ENCODE results near the gene DHX30. TPM values are rescaled to one million over a fixed set of nuclear protein-coding genes. Genes with fewer than 3 reads are reported as not detected.

Gene DHX30
- total and polyA plus RNA-seq, 2 of the 8 experiments (the other 6 are each of a cell fraction or from before 2014, with no cell fraction given) = 82.4 to 97.9 TPM

- no peak overlapping the region for H2AK5ac ChIP-seq (ENCODE audit: low read depth, low read length)
- H3K79me1 ChIP-seq (ENCODE audit: low read depth, low read length) = no peaks in the 10 kb centered on the region
- H3K56ac ChIP-seq (replicated peaks; ENCODE audit: insufficient read length, low read depth, low read length) = no peak overlapping the region
- H3K27me3 ChIP-seq (replicated peaks in 1 of 4; ENCODE audit: control insufficient read depth in 3 of 4, extremely low read depth in 1 of 4, insufficient read depth in 3 of 4, low read length in 3 of 4) = no peaks in the 10 kb centered on the region
- DNase-seq (ENCODE audit: low read depth in 1 of 2, low spot score in 2 of 2) = no peak
- no peaks in the 10 kb centered on the region for H3K79me2 ChIP-seq (ENCODE audit: control insufficient read depth in 1 of 2, insufficient read depth in 2 of 2, low read length in 2 of 2)
- no peak overlapping the region for H2BK15ac ChIP-seq (ENCODE audit: low read length)
- no peak overlapping the region for H2BK120ac ChIP-seq (replicated peaks; ENCODE audit: low read depth, low read length)
- no peak overlapping the region for H4K5ac ChIP-seq (ENCODE audit: insufficient read length, low read depth, low read length)
- POLR2A ChIA-PET (ENCODE audit: partially characterized antibody) = no interaction called here
- CTCF ChIA-PET (ENCODE audit: partially characterized antibody) = interaction anchor here (0.6 to 1.3 kb wide), 2 partner anchors 196 to 586 kb away, joined by 3 to 4 read pairs; no protein-coding TSS in a partner anchor
- no peak overlapping the region for H2BK5ac ChIP-seq (ENCODE audit: low read depth, low read length)
- H3K9me3 ChIP-seq (ENCODE audit: insufficient read depth in 2 of 2, low read depth in 1 of 2, low read length in 1 of 2) = no peaks in the 10 kb centered on the region
- H3K4me2 ChIP-seq (ENCODE audit: insufficient read depth in 1 of 2, low read depth in 2 of 2, low read length in 2 of 2) = no peak overlapping the region
- no peak overlapping the region for H4K91ac ChIP-seq (replicated peaks; ENCODE audit: insufficient read length, low read length)
- H4K20me1 ChIP-seq (replicated peaks in 1 of 2; ENCODE audit: control insufficient read depth in 1 of 2, insufficient read depth in 2 of 2, low read length in 2 of 2) = no peaks in the 10 kb centered on the region
- H3K27ac ChIP-seq (ENCODE audit: low read depth, low read length) = no peak overlapping the region
- H3K36me3 ChIP-seq (ENCODE audit: control insufficient read depth in 2 of 4, insufficient read depth in 4 of 4, low read length in 3 of 4) = no peaks in the 10 kb centered on the region
- no peak overlapping the region for H2BK20ac ChIP-seq (ENCODE audit: low read length)
- TF ChIP-seq CTCF (IDR thresholded peaks at IDR 0.05; ENCODE audit: control extremely low read depth in 1 of 3, insufficient read depth in 1 of 3, low read depth in 1 of 3, low read length in 3 of 3) (no peak), NRF1 (IDR thresholded peaks at IDR 0.05; ENCODE audit: low read depth, low read length) (no peak), EGR1 (IDR thresholded peaks at IDR 0.05; ENCODE audit: borderline replicate concordance, low read depth, low read length) (no peak), MAFK (IDR thresholded peaks at IDR 0.05; ENCODE audit: low read depth, low read length) (no peak), EZH2 (IDR thresholded peaks at IDR 0.05; ENCODE audit: low read depth, low read length, severe bottlenecking) (no peak), HDAC6 (IDR thresholded peaks at IDR 0.05; ENCODE audit: low read depth, low read length) (no peak), SUZ12 (IDR thresholded peaks at IDR 0.05; ENCODE audit: low read length) (no peak), CEBPB (IDR thresholded peaks at IDR 0.05; ENCODE audit: low read depth, low read length) (no peak), ZNF274 (IDR thresholded peaks at IDR 0.05; ENCODE audit: borderline replicate concordance, extremely low read depth, low read length) (no peak), YY1 (IDR thresholded peaks at IDR 0.05; ENCODE audit: low read depth, low read length) (no peak), RBBP5 (IDR thresholded peaks at IDR 0.05; ENCODE audit: borderline replicate concordance, low read depth, low read length) (no peak), SIX5 (IDR thresholded peaks at IDR 0.05; ENCODE audit: low read depth, low read length) (no peak), CREB1 (IDR thresholded peaks at IDR 0.05) (no peak)
- H2AFZ ChIP-seq (ENCODE audit: low read length) = no peak overlapping the region
- H3K4ac ChIP-seq (replicated peaks; ENCODE audit: insufficient read length, low read depth, low read length) = no peak overlapping the region
- no peaks in the 10 kb centered on the region for H3K4me1 ChIP-seq (replicated peaks in 1 of 4; ENCODE audit: control insufficient read depth in 3 of 4, insufficient read depth in 4 of 4, low read length in 3 of 4)
- H3K23me2 ChIP-seq (ENCODE audit: low read depth, low read length) = no peaks in the 10 kb centered on the region
- no peak overlapping the region for H3K4me3 ChIP-seq (ENCODE audit: extremely low read depth in 1 of 4, insufficient read depth in 2 of 4, low read depth in 3 of 4, low read length in 4 of 4)
- no peak overlapping the region for H3K9ac ChIP-seq (replicated peaks in 1 of 4; ENCODE audit: extremely low read depth in 1 of 4, low read depth in 3 of 4, low read length in 3 of 4)
- H4K8ac ChIP-seq (ENCODE audit: extremely low read depth, insufficient read depth, low read length) = no peak overlapping the region
- no peak for FAIRE-seq
- H3K14ac ChIP-seq (ENCODE audit: insufficient read length) = no peak overlapping the region
- 95% methylated on average over 2 of the region's 2 CpGs; no CpG with 5 or more reads in 1 of the 2 experiments for WGBS, 2 experiments (ENCODE audit: extremely low coverage in 1 of 2, insufficient coverage in 1 of 2, insufficient read length in 1 of 2, insufficient replicate concordance in 2 of 2, low coverage in 1 of 2, low lambda C conversion rate in 2 of 2, missing lambda C conversion rate in 1 of 2)
- no peak overlapping the region for H2BK12ac ChIP-seq (ENCODE audit: low read depth, low read length)
- H3K23ac ChIP-seq (ENCODE audit: insufficient read length) = no peak overlapping the region
- H3K18ac ChIP-seq (ENCODE audit: extremely low read depth, low read length) = no peak overlapping the region
Measured at GRCh38 chr3:47792699-47793098, 10.2 kb upstream of the DHX30 start.
